Measurements from ENCODE around the gene NPSR1.
"Not testable (repeated sequence)": the region's sequence is repeated elsewhere in the genome, so short reads cannot be mapped to it uniquely, and the experiment has no call there.

Gene NPSR1

DNA sequence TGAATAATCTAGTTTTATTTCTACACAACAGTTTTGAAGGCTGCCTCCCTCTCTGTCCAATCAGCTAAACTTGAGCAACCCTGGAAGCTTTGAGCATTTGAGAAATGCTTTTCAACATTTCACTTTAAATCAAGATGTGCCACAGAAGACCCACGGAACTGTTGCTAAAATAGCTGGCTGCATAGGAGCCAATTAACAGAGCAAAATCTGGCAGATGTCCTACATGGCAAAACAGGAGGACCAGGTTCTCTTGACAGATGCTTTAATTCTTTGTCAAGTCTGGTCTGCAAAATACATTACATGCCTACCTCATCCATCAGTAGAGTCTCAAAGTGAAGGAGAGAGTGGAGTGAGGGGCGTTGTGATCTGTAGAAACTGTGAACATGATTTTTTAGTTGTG is 193.4 kb downstream of the NPSR1 start:
- TF ChIP-seq ZNF70 (CRISPR knock-in tag; IDR thresholded peaks at IDR 0.05) = no peak
- ATAC-seq = no peak

DNA sequence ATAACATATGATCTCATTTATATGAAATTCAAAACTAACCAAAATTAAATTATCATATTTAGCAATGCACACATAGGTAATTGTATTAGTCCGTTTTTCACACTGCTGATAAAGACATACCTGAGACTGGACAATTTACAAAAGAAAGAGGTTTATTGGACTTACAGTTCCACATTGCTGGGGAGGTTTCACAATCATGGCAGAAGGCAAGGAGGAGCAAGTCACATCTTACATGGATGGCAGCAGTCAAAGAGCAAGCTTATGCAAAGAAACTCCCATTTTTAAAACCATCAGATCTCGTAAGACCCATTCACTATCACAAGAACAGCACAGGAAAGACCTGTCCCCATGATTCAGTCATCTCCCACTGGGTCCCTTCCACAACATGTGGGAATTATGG is 200.4 kb downstream of the NPSR1 start:
- ATAC-seq = not testable (repeated sequence)

DNA sequence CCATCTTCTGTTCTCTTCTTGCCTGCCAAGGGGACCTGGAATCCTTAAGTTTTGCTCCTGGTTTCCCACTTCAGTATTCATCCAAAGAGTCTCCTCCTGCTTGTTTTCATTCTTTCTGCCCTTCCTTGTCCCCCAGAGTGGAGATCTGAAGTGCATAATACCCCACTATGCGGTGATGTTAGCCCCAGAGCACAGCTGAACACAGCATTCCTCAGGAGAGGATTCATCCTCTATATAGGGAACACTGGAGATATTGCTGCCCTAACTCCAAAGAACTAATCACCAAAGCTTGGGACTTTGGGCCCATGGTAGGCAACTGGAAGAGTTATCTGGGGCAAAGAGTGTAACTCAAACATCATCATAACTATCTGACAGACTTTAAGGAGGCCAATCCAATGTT is 201.3 kb downstream of the NPSR1 start:
- peak; percentile 37; the same call in 1 of the 3 replicates for ATAC-seq

DNA sequence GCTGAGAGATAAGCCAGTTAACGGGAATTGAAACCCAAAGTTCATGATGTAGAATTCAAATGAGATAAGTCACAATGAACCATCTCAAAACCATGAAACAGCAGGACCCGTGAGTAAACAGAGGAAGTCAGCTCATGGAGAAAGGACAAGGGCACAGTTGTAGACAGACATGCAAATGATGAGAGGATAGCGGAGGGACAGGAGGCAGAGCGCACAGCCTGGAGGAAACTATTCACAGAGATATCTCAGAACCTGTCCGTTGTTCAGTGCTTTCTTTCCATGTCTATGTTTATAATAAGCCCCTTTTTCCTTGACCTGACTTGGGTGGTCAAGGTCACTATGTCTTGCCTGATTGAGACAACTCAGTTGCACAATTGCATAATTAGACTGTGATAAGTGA is 208.2 kb downstream of the NPSR1 start:
- ATAC-seq = not testable (repeated sequence)

DNA sequence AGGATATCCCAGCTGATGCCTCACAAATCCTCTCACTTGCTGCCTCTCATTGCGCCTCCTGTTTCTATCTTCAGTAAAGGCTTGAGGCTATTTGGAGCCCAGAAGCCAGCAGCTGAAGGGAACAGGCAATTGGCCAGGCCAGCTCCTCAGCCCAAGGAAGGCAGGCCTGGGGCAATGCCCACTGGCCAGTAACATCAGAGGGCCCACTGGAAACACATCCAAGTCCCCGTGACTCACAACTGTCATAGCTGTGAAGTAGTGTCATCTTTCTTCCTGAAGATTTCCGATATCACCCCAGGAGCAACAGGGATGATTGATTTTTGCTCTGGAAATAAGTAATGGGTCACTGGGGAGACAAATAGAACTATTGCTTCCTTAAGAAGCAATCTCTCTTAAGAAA is 209.3 kb downstream of the NPSR1 start:
- ATAC-seq = peak; percentile 78

DNA sequence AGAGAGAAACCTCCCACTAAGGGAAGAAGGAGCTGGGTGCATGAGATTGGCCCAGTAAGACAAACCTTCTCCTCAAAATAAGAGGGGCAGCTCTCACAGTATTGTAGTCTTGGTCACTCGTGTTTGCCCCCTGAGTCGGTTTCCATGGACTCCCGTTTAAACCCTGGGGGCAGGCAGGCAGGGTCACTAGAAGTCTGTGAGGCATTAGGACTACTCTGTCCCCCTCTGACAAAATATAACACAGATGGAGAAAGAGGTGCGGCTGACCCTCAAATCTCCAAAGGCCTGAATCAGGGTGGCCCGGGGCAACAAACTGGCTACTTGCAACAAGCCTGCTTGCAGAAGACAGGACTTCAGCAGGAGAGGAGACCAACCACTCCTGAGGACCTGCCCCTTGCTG is 210.6 kb downstream of the NPSR1 start:
- not testable (repeated sequence) for ATAC-seq

DNA sequence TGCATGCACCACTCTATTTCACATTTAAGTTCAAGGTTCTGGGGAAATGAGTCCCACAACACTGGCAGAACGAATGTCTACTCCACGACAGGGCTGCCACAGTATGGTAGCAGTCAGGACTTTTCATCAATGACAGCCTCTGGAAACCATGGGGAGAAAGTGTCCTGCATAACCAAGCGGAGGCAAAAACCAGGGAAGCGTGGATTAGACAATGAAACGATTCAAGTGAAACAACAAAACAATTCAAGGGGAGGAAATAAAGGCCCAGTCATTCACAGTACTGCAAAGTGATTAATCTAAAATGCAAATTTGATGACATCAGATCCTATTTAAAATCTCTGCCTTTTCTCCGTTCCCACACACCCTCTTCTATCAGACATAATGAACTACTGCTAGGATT is 211.0 kb downstream of the NPSR1 start:
- no peak for TF ChIP-seq TOX (CRISPR knock-in tag; IDR thresholded peaks at IDR 0.05; ENCODE audit: borderline replicate concordance)
- no peak for TF ChIP-seq BACH2 (CRISPR knock-in tag; IDR thresholded peaks at IDR 0.05; ENCODE audit: borderline replicate concordance)
- TF ChIP-seq PPARA (CRISPR knock-in tag; IDR thresholded peaks at IDR 0.05; ENCODE audit: borderline replicate concordance) = no peak
- TF ChIP-seq CSDC2 (CRISPR knock-in tag; IDR thresholded peaks at IDR 0.05) = no peak
- TF ChIP-seq, protein P1, sequence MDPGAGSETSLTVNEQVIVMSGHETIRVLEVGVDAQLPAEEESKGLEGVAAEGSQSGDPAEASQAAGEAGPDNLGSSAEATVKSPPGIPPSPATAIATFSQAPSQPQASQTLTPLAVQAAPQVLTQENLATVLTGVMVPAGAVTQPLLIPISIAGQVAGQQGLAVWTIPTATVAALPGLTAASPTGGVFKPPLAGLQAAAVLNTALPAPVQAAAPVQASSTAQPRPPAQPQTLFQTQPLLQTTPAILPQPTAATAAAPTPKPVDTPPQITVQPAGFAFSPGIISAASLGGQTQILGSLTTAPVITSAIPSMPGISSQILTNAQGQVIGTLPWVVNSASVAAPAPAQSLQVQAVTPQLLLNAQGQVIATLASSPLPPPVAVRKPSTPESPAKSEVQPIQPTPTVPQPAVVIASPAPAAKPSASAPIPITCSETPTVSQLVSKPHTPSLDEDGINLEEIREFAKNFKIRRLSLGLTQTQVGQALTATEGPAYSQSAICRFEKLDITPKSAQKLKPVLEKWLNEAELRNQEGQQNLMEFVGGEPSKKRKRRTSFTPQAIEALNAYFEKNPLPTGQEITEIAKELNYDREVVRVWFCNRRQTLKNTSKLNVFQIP (CRISPR knock-in tag; IDR thresholded peaks at IDR 0.05; ENCODE audit: borderline replicate concordance, low read depth) = no peak
- no peak for TF ChIP-seq ARNTL (CRISPR knock-in tag; IDR thresholded peaks at IDR 0.05; ENCODE audit: borderline replicate concordance, low read depth)
- TF ChIP-seq RARB (CRISPR knock-in tag; IDR thresholded peaks at IDR 0.05) = no peak
- no peak for TF ChIP-seq ESRRG (CRISPR knock-in tag; IDR thresholded peaks at IDR 0.05)
- no peak for TF ChIP-seq ISL1 (CRISPR knock-in tag; IDR thresholded peaks at IDR 0.05)
- no peak for TF ChIP-seq ZNF70 (CRISPR knock-in tag; IDR thresholded peaks at IDR 0.05)
- TF ChIP-seq, protein P2, sequence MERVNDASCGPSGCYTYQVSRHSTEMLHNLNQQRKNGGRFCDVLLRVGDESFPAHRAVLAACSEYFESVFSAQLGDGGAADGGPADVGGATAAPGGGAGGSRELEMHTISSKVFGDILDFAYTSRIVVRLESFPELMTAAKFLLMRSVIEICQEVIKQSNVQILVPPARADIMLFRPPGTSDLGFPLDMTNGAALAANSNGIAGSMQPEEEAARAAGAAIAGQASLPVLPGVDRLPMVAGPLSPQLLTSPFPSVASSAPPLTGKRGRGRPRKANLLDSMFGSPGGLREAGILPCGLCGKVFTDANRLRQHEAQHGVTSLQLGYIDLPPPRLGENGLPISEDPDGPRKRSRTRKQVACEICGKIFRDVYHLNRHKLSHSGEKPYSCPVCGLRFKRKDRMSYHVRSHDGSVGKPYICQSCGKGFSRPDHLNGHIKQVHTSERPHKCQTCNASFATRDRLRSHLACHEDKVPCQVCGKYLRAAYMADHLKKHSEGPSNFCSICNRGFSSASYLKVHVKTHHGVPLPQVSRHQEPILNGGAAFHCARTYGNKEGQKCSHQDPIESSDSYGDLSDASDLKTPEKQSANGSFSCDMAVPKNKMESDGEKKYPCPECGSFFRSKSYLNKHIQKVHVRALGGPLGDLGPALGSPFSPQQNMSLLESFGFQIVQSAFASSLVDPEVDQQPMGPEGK (CRISPR knock-in tag; IDR thresholded peaks at IDR 0.05; ENCODE audit: borderline replicate concordance) = no peak
- no peak for ATAC-seq

DNA sequence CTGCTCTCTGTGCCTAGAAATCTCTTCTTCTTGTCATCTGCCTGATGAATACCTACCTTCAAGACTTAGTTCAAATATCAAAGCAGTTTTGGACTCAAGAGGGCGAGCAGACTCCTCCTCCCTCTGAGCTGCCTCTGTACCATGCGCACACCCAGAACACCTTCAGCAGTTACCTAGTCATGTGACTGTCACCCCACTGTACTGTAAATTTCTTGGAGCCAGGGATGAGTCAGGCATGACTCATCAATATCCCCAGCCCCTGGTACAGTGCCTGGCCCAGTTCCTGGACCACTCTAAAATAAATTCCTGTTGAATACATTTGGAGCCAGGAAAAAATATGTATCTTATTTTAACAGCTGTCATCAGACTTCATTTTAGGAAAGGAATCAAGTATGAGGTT is 212.0 kb downstream of the NPSR1 start:
- ATAC-seq = peak; percentile 63

DNA sequence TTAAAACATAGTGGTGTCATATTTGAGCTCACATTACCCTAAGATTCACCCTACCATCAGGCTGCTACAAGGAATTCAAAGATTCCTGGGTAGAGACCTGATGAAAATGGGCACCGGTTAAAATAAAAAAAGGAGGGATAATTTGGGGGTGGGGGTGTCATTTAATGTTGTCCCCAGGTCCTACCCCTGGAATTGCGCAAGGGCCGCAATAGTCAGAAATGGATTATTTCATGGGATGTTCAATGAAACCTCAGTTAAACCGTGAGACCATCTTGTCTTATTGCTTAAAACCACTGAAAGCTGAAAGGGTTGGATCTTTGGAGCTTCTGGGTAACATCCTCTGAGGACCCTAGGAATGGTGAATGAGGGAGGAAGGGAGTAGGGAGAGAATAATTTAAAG is 216.3 kb downstream of the NPSR1 start:
- not testable (repeated sequence) for ATAC-seq

DNA sequence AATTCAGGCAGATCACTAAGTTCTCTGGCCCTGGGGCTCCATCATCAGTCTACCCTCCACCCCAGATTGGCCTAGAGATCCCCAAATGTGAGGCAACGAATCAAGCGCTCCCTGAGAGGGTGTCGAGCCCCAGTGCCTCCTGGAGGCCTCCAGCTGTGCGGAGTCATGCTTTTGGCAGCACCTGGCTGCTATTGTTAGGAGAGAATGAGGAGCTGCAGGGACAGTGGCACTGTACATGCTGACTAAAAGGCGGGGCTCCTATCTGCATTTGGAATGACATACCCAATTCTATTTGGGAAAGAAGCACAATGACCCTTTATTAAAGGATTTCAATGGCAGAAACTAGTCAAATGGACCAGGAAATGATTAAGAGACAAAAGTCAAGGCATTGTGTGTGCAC is 217.5 kb downstream of the NPSR1 start:
- TF ChIP-seq ZFP30 (CRISPR knock-in tag; IDR thresholded peaks at IDR 0.05) = no peak
- no peak for ATAC-seq

DNA sequence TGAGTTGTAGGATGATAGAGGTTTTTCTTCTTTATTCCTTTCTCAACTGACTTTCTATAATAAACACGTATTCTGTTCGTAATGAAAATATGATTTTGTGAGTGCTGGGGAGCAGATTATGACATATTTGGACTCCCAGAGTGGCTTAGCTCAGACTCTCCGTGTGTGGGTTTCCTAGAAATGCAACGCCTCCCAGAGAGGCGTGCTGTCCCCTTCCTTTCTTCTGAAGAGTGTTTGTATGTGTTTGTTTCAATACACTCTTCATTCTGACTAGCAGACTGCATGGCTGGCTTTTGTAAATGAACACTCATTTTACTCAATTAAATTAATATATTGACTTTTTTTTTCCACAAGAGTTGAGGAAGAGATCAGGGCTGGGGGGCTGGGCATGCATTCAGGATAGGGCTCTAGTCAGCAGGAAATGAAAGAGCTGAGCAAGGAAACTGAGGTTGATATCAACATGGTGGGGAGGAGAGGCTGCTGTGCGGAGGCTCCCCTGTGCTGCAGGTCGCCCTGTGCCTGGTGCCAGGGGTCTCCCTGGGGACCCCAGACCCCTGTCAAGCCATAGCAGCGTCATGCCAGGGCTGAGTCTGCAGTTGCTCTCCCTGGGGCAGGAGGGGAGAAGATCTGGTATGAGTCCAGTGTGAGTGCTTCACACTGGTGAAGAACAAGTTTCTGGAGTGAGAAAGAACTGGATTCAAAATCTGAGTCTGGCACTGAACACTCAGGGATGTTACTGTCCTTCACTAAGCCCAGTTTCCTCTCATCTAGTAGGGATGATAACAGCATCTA is 221.1 kb downstream of the NPSR1 start:
- ATAC-seq = not testable (repeated sequence)

Measured in SK-N-SH treated with all-trans-retinoic acid at 6 μM for 48 hours (cell line).